Measurements from ENCODE around the gene CACNA1B. TPM values are rescaled to one million over a fixed set of nuclear protein-coding genes. Genes with fewer than 3 reads are reported as not detected.

CACNA1B gene
- total RNA-seq, 1 experiment from 2014 or later, result 1.7 TPM

DNA sequence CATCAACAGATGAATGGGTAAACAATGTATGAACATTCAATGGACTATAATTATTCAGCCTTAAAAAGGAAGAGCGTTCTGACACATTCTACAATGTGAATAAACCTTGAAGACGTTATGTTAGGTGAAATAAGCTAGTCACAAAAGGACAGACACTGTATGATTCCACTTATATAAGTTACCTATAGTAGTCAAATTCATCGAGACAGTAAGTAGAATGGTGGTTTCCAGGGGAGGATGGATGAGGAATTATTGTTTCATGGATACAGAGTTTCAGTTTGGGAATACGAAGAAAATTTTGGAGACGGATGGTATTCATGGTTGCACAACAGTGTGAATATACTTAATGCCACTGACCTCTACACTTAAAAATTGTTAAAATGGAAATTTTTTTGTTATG lies 216.4 kb downstream of the CACNA1B start:
- intact Hi-C loops (cut with micrococcal nuclease), result no loop called here
- Histone ChIP-seq H3K36me3 (ENCODE audit: control insufficient read depth in 1 of 2, insufficient read depth in 2 of 2, low read length in 2 of 2) (no peaks in the 10 kb centered on the region), H3K4me1 (ENCODE audit: control insufficient read depth in 1 of 2, insufficient read depth in 2 of 2, low read length in 2 of 2) (no peaks in the 10 kb centered on the region), H3K27me3 (ENCODE audit: insufficient read depth, low read length) (no peaks in the 10 kb centered on the region), H3K79me2 (ENCODE audit: insufficient read depth, low read length) (no peaks in the 10 kb centered on the region), H3K9me3 (ENCODE audit: control insufficient read depth in 1 of 2, insufficient read depth in 1 of 2, low read depth in 1 of 2, low read length in 2 of 2) (no peaks in the 10 kb centered on the region), H3K4me3 (replicated peaks in 1 of 2; ENCODE audit: low read depth in 1 of 2, low read length in 2 of 2) (no peak overlapping the region), H2AFZ (ENCODE audit: low read depth, low read length, poor library complexity, severe bottlenecking) (no peak overlapping the region), H3K9ac (ENCODE audit: low read length) (no peak overlapping the region), H3K4me2 (ENCODE audit: low read length) (no peak overlapping the region), H3K27ac (ENCODE audit: low read depth, low read length) (no peak overlapping the region), H3K9me2 (ENCODE audit: insufficient read depth) (no peaks in the 10 kb centered on the region), H4K20me1 (ENCODE audit: insufficient read depth) (no peaks in the 10 kb centered on the region)
- TF ChIP-seq JUND (IDR thresholded peaks at IDR 0.05) (no peak), EZH2phosphoT487 (IDR thresholded peaks at IDR 0.05; ENCODE audit: borderline replicate concordance) (no peak), POLR2A (IDR thresholded peaks at IDR 0.05; ENCODE audit: borderline replicate concordance, extremely low read depth, insufficient read depth, insufficient read length) (no peak), POLR2AphosphoS5 (IDR thresholded peaks at IDR 0.05; ENCODE audit: low read depth, low read length) (no peak), SIN3A (IDR thresholded peaks at IDR 0.05; ENCODE audit: low read depth) (no peak), RAD21 (IDR thresholded peaks at IDR 0.05; ENCODE audit: low read depth) (no peak), SP1 (IDR thresholded peaks at IDR 0.05; ENCODE audit: low read depth) (no peak), CBX3 (IDR thresholded peaks at IDR 0.05; ENCODE audit: low read depth) (no peak), EZH2 (IDR thresholded peaks at IDR 0.05) (no peak), CEBPB (IDR thresholded peaks at IDR 0.05; ENCODE audit: low read depth) (no peak), ZFX (IDR thresholded peaks at IDR 0.05) (no peak), FOSL1 (IDR thresholded peaks at IDR 0.05; ENCODE audit: low read depth) (no peak)
- TF ChIP-seq, protein P1, sequence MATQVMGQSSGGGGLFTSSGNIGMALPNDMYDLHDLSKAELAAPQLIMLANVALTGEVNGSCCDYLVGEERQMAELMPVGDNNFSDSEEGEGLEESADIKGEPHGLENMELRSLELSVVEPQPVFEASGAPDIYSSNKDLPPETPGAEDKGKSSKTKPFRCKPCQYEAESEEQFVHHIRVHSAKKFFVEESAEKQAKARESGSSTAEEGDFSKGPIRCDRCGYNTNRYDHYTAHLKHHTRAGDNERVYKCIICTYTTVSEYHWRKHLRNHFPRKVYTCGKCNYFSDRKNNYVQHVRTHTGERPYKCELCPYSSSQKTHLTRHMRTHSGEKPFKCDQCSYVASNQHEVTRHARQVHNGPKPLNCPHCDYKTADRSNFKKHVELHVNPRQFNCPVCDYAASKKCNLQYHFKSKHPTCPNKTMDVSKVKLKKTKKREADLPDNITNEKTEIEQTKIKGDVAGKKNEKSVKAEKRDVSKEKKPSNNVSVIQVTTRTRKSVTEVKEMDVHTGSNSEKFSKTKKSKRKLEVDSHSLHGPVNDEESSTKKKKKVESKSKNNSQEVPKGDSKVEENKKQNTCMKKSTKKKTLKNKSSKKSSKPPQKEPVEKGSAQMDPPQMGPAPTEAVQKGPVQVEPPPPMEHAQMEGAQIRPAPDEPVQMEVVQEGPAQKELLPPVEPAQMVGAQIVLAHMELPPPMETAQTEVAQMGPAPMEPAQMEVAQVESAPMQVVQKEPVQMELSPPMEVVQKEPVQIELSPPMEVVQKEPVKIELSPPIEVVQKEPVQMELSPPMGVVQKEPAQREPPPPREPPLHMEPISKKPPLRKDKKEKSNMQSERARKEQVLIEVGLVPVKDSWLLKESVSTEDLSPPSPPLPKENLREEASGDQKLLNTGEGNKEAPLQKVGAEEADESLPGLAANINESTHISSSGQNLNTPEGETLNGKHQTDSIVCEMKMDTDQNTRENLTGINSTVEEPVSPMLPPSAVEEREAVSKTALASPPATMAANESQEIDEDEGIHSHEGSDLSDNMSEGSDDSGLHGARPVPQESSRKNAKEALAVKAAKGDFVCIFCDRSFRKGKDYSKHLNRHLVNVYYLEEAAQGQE (IDR thresholded peaks at IDR 0.05; ENCODE audit: low read depth), result no peak
- TF ChIP-seq, protein P2, sequence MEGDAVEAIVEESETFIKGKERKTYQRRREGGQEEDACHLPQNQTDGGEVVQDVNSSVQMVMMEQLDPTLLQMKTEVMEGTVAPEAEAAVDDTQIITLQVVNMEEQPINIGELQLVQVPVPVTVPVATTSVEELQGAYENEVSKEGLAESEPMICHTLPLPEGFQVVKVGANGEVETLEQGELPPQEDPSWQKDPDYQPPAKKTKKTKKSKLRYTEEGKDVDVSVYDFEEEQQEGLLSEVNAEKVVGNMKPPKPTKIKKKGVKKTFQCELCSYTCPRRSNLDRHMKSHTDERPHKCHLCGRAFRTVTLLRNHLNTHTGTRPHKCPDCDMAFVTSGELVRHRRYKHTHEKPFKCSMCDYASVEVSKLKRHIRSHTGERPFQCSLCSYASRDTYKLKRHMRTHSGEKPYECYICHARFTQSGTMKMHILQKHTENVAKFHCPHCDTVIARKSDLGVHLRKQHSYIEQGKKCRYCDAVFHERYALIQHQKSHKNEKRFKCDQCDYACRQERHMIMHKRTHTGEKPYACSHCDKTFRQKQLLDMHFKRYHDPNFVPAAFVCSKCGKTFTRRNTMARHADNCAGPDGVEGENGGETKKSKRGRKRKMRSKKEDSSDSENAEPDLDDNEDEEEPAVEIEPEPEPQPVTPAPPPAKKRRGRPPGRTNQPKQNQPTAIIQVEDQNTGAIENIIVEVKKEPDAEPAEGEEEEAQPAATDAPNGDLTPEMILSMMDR (IDR thresholded peaks at IDR 0.05 in 2 of 3, conservative IDR thresholded peaks at IDR 0.05 in 1 of 3; ENCODE audit: borderline replicate concordance in 1 of 3, insufficient read depth in 1 of 3, low read depth in 2 of 3, low read length in 2 of 3), result no peak
- TF ChIP-seq, protein P3, sequence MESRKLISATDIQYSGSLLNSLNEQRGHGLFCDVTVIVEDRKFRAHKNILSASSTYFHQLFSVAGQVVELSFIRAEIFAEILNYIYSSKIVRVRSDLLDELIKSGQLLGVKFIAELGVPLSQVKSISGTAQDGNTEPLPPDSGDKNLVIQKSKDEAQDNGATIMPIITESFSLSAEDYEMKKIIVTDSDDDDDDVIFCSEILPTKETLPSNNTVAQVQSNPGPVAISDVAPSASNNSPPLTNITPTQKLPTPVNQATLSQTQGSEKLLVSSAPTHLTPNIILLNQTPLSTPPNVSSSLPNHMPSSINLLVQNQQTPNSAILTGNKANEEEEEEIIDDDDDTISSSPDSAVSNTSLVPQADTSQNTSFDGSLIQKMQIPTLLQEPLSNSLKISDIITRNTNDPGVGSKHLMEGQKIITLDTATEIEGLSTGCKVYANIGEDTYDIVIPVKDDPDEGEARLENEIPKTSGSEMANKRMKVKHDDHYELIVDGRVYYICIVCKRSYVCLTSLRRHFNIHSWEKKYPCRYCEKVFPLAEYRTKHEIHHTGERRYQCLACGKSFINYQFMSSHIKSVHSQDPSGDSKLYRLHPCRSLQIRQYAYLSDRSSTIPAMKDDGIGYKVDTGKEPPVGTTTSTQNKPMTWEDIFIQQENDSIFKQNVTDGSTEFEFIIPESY (IDR thresholded peaks at IDR 0.05; ENCODE audit: extremely low read depth, insufficient replicate concordance, low read length), result no peak
- TF ChIP-seq, protein P4, sequence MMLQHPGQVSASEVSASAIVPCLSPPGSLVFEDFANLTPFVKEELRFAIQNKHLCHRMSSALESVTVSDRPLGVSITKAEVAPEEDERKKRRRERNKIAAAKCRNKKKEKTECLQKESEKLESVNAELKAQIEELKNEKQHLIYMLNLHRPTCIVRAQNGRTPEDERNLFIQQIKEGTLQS (IDR thresholded peaks at IDR 0.05), result no peak
- ATAC-seq, result no peak
- POLR2A ChIA-PET, result no interaction called here
- DNase-seq (ENCODE audit: low read depth, low spot score), result no peak
- BruUV-seq (replicated peaks), result no TSS peak
- CTCF ChIA-PET, result no interaction called here
- RAD21 ChIA-PET (ENCODE audit: low non-redundant PET in 1 of 2, low total read pairs in 2 of 2, uncharacterized antibody in 2 of 2, unreplicated experiment in 2 of 2), result no interaction called here
